HEK293 (cell line): ENCODE data around the gene FERMT3.

Source experiments
- FEZF1 ChIP-seq: fragments of 450-650 bp; formaldehyde crosslinking; IDR thresholded peaks from 2 replicates; pipeline ENCODE4 v1.5.1; 2016; ENCODE audit warnings: missing biosample characterization, missing genetic modification characterization
- MYNN ChIP-seq: fragments of 450-650 bp; formaldehyde crosslinking; IDR thresholded peaks from 2 replicates; pipeline ENCODE4 v1.5.1; 2016; ENCODE audit warnings: missing biosample characterization, missing genetic modification characterization, borderline replicate concordance
- REPIN1 ChIP-seq: fragments of 450-650 bp; formaldehyde crosslinking; IDR thresholded peaks from 2 replicates; pipeline ENCODE4 v1.5.1; 2017; ENCODE audit warnings: missing biosample characterization, missing genetic modification characterization, low read depth
- ZBTB1 ChIP-seq: fragments of 450-650 bp; formaldehyde crosslinking; IDR thresholded peaks from 2 replicates; pipeline ENCODE4 v1.5.1; 2016; ENCODE audit warnings: missing biosample characterization, missing genetic modification characterization
- ZFP3 ChIP-seq: fragments of 450-650 bp; formaldehyde crosslinking; IDR thresholded peaks from 2 replicates; pipeline ENCODE4 v1.5.1; 2016; ENCODE audit warnings: low read depth, missing biosample characterization, missing genetic modification characterization
- ZNF114 ChIP-seq: fragments of 450-650 bp; formaldehyde crosslinking; IDR thresholded peaks from 2 replicates; pipeline ENCODE4 v1.5.0; 2017; ENCODE audit warnings: missing biosample characterization, missing genetic modification characterization
- ZNF175 ChIP-seq: fragments of 450-650 bp; formaldehyde crosslinking; IDR thresholded peaks from 2 replicates; pipeline ENCODE4 v1.5.1; 2016; ENCODE audit warnings: missing biosample characterization, missing genetic modification characterization
- ZNF239 ChIP-seq: fragments of 450-650 bp; formaldehyde crosslinking; IDR thresholded peaks from 2 replicates; pipeline ENCODE4 v1.5.1; 2016; ENCODE audit warnings: missing biosample characterization, missing genetic modification characterization
- ZNF416 ChIP-seq: fragments of 450-650 bp; formaldehyde crosslinking; IDR thresholded peaks from 2 replicates; pipeline ENCODE4 v1.5.1; 2016; ENCODE audit warnings: missing biosample characterization, missing genetic modification characterization
- ZNF843 ChIP-seq: fragments of 450-650 bp; formaldehyde crosslinking; IDR thresholded peaks from 2 replicates; pipeline ENCODE4 v1.5.1; 2016; ENCODE audit warnings: missing biosample characterization, missing genetic modification characterization
- TF ChIP-seq, protein P1 (sequence below): fragments of 450-650 bp; formaldehyde crosslinking; IDR thresholded peaks from 2 replicates; pipeline ENCODE4 v1.5.1; 2016; ENCODE audit warnings: missing biosample characterization, missing genetic modification characterization

- TF ChIP-seq, protein P1, sequence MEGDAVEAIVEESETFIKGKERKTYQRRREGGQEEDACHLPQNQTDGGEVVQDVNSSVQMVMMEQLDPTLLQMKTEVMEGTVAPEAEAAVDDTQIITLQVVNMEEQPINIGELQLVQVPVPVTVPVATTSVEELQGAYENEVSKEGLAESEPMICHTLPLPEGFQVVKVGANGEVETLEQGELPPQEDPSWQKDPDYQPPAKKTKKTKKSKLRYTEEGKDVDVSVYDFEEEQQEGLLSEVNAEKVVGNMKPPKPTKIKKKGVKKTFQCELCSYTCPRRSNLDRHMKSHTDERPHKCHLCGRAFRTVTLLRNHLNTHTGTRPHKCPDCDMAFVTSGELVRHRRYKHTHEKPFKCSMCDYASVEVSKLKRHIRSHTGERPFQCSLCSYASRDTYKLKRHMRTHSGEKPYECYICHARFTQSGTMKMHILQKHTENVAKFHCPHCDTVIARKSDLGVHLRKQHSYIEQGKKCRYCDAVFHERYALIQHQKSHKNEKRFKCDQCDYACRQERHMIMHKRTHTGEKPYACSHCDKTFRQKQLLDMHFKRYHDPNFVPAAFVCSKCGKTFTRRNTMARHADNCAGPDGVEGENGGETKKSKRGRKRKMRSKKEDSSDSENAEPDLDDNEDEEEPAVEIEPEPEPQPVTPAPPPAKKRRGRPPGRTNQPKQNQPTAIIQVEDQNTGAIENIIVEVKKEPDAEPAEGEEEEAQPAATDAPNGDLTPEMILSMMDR (tag by site-specific recombination): no peak
- TF ChIP-seq ZNF175 (tag by site-specific recombination) (no peak), ZNF114 (no peak), MYNN (tag by site-specific recombination) (no peak), ZNF239 (tag by site-specific recombination) (no peak), ZFP3 (tag by site-specific recombination) (no peak), ZBTB1 (no peak), REPIN1 (no peak), ZNF416 (tag by site-specific recombination) (no peak), ZNF843 (no peak), FEZF1 (tag by site-specific recombination) (no peak)
These were observed 32.7 kb upstream of the FERMT3 start for GRCh38 chr11:64173616-64174355.
